ENCODE measurements around the gene LRRC9. TPM values are rescaled to one million over a fixed set of nuclear protein-coding genes. Genes with fewer than 3 reads are reported as not detected.

LRRC9 gene
- total RNA-seq, 1 experiment from 2014 or later: 0.77 TPM

- H3K9me3 Mint-ChIP-seq: no peaks in the 10 kb centered on the region
- Histone ChIP-seq H2BK20ac (ENCODE audit: low read depth, low read length, poor library complexity, severe bottlenecking) (no peak overlapping the region), H3K23me2 (ENCODE audit: insufficient read length, low read depth, low read length, poor library complexity, severe bottlenecking) (no peaks in the 10 kb centered on the region), H3K4me1 (ENCODE audit: insufficient read depth, low read length) (no peaks in the 10 kb centered on the region), H3K9ac (ENCODE audit: extremely low read depth, insufficient read length, low read length) (no peak overlapping the region), H2BK120ac (ENCODE audit: low read depth, low read length, poor library complexity, severe bottlenecking) (no peak overlapping the region), H4K20me1 (ENCODE audit: control insufficient read depth, insufficient read depth, insufficient read length) (no peaks in the 10 kb centered on the region), H2AK5ac (ENCODE audit: insufficient read length, low read length) (no peak overlapping the region), H3K27ac (ENCODE audit: insufficient read length, low read depth, low read length) (no peak overlapping the region), H2BK15ac (ENCODE audit: low read depth, low read length) (no peak overlapping the region), H3K23ac (ENCODE audit: insufficient read length, low read depth, low read length) (no peak overlapping the region), H3K14ac (ENCODE audit: insufficient read depth, low read length) (no peak overlapping the region), H3K79me1 (ENCODE audit: insufficient read depth, low read depth, low read length, poor library complexity, severe bottlenecking) (no peaks in the 10 kb centered on the region), H2AFZ (ENCODE audit: low read length) (no peak overlapping the region), H3K4me2 (ENCODE audit: insufficient read depth, insufficient read length, low read length) (no peak overlapping the region), H3K79me2 (ENCODE audit: insufficient read depth, low read length) (no peaks in the 10 kb centered on the region), H2BK5ac (ENCODE audit: insufficient read length, low read length) (no peak overlapping the region), H4K91ac (ENCODE audit: insufficient read length, low read depth, low read length) (no peak overlapping the region), H3K4ac (ENCODE audit: low read depth, low read length) (no peak overlapping the region), H3K27me3 (ENCODE audit: insufficient read depth, low read length) (no peaks in the 10 kb centered on the region), H3T11ph (ENCODE audit: low read length) (no peak overlapping the region), H4K5ac (ENCODE audit: insufficient read length, low read depth, low read length) (no peak overlapping the region), H3K9me3 (ENCODE audit: control insufficient read depth, low read depth, low read length) (no peaks in the 10 kb centered on the region), H2BK12ac (ENCODE audit: insufficient read length, low read depth, low read length) (no peak overlapping the region), H3K18ac (ENCODE audit: insufficient read length, low read depth, low read length) (no peak overlapping the region), H3K56ac (ENCODE audit: insufficient read length, low read depth, low read length) (no peak overlapping the region), H4K8ac (replicated peaks; ENCODE audit: insufficient read length, low read depth, low read length) (no peak overlapping the region)
- H3K27me3 Mint-ChIP-seq (ENCODE audit: low read depth): peaks cover 2% of the 10 kb centered on the region
- H3K4me3 Mint-ChIP-seq: no peak overlapping the region
- no CpG with 5 or more reads among the region's 2 CpGs for WGBS (ENCODE audit: extremely low coverage, insufficient read length, low lambda C conversion rate)
- H3K36me3 Mint-ChIP-seq (ENCODE audit: insufficient read depth in 1 of 3, low read depth in 3 of 3): no peaks in the 10 kb centered on the region
- H3K27ac Mint-ChIP-seq: no peak overlapping the region
- no peak for TF ChIP-seq CTCF (conservative IDR thresholded peaks at IDR 0.05)
- no peak for DNase-seq
- H3K4me1 Mint-ChIP-seq: peaks cover 0 to 3% of the 10 kb centered on the region in 2 experiments; a peak in 2 of 4 replicates
Measured at GRCh38 chr14:59925797-59926196, 5.9 kb downstream of the LRRC9 start.
